Neuron (in vitro differentiated cells): ENCODE results near the gene CAMTA1.

Source experiments
- H2AFZ ChIP-seq: one replicate; pipeline ENCODE4 v1.6.1; 2013; ENCODE audit warnings: low read depth, mild to moderate bottlenecking, inconsistent platforms, low read length, moderate library complexity
- H3K27me3 ChIP-seq: one replicate; pipeline ENCODE4 v1.6.1; 2013; ENCODE audit warnings: low read length; ENCODE audit not compliant: insufficient read depth
- H3K36me3 ChIP-seq: one replicate; pipeline ENCODE4 v1.6.1; 2013; ENCODE audit warnings: low read length; ENCODE audit not compliant: insufficient read depth
- H3K4me1 ChIP-seq: one replicate; pipeline ENCODE4 v1.6.1; 2013; ENCODE audit warnings: low read length; ENCODE audit not compliant: insufficient read depth
- H3K4me3 ChIP-seq: 2 replicates; pipeline ENCODE4 v1.5.1; 2013; ENCODE audit warnings: mild to moderate bottlenecking, low read length, moderate library complexity
- H3K9me3 ChIP-seq: one replicate; pipeline ENCODE4 v1.6.1; 2013; ENCODE audit warnings: low read length

CAMTA1 gene

DNA sequence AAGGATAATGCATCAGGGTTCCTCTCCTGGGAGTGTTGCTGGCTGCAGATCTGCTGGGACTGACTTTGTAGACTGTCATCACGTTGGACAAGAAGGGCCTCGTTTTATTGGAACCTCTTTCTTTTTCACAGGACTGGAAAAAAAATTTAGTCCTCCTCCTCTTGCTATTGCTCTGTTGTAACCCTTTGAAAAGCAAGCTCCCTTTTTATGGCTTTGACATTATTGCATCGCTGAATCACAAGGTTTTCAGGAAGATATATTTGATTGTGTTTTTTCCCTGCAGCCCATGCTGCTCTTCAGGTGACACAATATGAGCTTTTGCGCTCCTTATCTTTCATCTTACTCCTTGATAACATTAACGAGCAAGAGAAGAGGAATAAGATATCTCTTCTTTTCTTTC, 290.9 kb downstream of the CAMTA1 start:
- Histone ChIP-seq H3K36me3 (no peaks in the 10 kb centered on the region), H2AFZ (no peak overlapping the region), H3K27me3 (peaks cover 5% of the 10 kb centered on the region), H3K4me3 (no peak overlapping the region), H3K4me1 (no peaks in the 10 kb centered on the region), H3K9me3 (peaks cover 3% of the 10 kb centered on the region)

- peaks cover 3% of the 10 kb centered on the region for H3K9me3 ChIP-seq
- no peak overlapping the region for H3K4me3 ChIP-seq
- H3K4me1 ChIP-seq = no peaks in the 10 kb centered on the region
- no peaks in the 10 kb centered on the region for H3K36me3 ChIP-seq
- peaks cover 5% of the 10 kb centered on the region for H3K27me3 ChIP-seq
- H2AFZ ChIP-seq = no peak overlapping the region
Observed at GRCh38 chr1:7076572-7076971, 291.3 kb downstream of the CAMTA1 start.

GRCh38 chr1:7077136-7077535, 291.9 kb downstream of the CAMTA1 start:
- Histone ChIP-seq H3K36me3 (no peaks in the 10 kb centered on the region), H2AFZ (no peak overlapping the region), H3K4me1 (no peaks in the 10 kb centered on the region), H3K4me3 (no peak overlapping the region), H3K27me3 (no peaks in the 10 kb centered on the region), H3K9me3 (peaks cover 3% of the 10 kb centered on the region)

- Histone ChIP-seq H3K4me1 (no peaks in the 10 kb centered on the region), H3K9me3 (peaks cover 3% of the 10 kb centered on the region)
Observed at GRCh38 chr1:7077970-7078369, 292.7 kb downstream of the CAMTA1 start.

GRCh38 chr1:7079637-7080036, 294.4 kb downstream of the CAMTA1 start:
- Histone ChIP-seq H3K4me1 (no peaks in the 10 kb centered on the region), H3K9me3 (peaks cover 3% of the 10 kb centered on the region), H3K36me3 (no peaks in the 10 kb centered on the region), H2AFZ (no peak overlapping the region), H3K4me3 (no peak overlapping the region), H3K27me3 (no peaks in the 10 kb centered on the region)

More at GRCh38 chr1:7077970-7078369, 292.7 kb downstream of the CAMTA1 start:
- Histone ChIP-seq H3K27me3 (no peaks in the 10 kb centered on the region), H3K4me3 (no peak overlapping the region), H3K36me3 (no peaks in the 10 kb centered on the region), H2AFZ (no peak overlapping the region)

DNA sequence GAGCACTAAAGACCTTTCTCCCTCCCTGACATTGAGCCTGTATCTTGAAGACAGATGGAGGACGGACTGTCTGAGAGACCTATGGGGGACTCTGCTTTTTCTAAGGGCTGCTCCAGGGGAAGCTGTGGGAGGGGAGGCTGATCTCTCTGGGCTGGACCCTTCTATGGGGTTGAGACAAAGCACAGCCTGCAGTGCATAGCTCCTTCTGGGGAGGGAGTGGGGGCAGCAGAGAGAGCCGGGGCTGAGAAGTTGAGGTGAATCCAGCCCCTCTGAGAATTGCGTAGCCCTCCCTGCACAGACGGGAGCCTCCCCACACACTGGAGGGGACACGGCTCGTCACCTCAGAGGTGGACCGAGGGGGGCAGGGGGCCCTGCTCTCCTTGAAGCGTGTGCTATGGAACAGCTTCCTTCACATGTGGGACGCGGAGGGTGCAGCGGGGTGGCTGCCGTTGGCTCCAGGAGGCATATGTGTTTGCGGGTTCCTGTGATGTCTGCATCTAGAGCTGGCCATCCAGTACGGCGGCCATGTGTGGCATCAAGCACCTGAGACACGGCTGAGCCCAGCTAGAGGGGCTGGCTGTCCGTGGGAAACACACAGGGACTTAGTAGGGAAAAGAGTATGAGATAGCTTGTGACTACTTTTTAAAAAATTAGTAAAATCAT, 299.1 kb downstream of the CAMTA1 start:
- Histone ChIP-seq H3K4me3 (no peak overlapping the region), H2AFZ (no peak overlapping the region), H3K27me3 (no peaks in the 10 kb centered on the region), H3K4me1 (no peaks in the 10 kb centered on the region), H3K36me3 (no peaks in the 10 kb centered on the region), H3K9me3 (no peaks in the 10 kb centered on the region)

- no peak overlapping the region for H2AFZ ChIP-seq
- no peaks in the 10 kb centered on the region for H3K4me1 ChIP-seq
- no peaks in the 10 kb centered on the region for H3K9me3 ChIP-seq
- no peaks in the 10 kb centered on the region for H3K36me3 ChIP-seq
- peaks cover 3% of the 10 kb centered on the region for H3K27me3 ChIP-seq
- no peak overlapping the region for H3K4me3 ChIP-seq
Observed at GRCh38 chr1:7085521-7085920, 300.3 kb downstream of the CAMTA1 start.

- Histone ChIP-seq H3K27me3 (peaks cover 3% of the 10 kb centered on the region), H3K4me1 (no peaks in the 10 kb centered on the region), H3K4me3 (no peak overlapping the region), H2AFZ (no peak overlapping the region), H3K9me3 (no peaks in the 10 kb centered on the region), H3K36me3 (no peaks in the 10 kb centered on the region)
Observed at GRCh38 chr1:7086106-7086505, 300.9 kb downstream of the CAMTA1 start.

GRCh38 chr1:7087888-7088287, 302.6 kb downstream of the CAMTA1 start:
- Histone ChIP-seq H3K4me3 (no peak overlapping the region), H3K9me3 (no peaks in the 10 kb centered on the region), H2AFZ (no peak overlapping the region), H3K36me3 (no peaks in the 10 kb centered on the region), H3K27me3 (peaks cover 7% of the 10 kb centered on the region), H3K4me1 (no peaks in the 10 kb centered on the region)

- Histone ChIP-seq H3K36me3 (no peaks in the 10 kb centered on the region), H3K27me3 (peaks cover 7% of the 10 kb centered on the region), H3K4me1 (no peaks in the 10 kb centered on the region), H2AFZ (no peak overlapping the region), H3K4me3 (no peak overlapping the region), H3K9me3 (no peaks in the 10 kb centered on the region)
Observed at GRCh38 chr1:7089497-7089896, 304.2 kb downstream of the CAMTA1 start.

DNA sequence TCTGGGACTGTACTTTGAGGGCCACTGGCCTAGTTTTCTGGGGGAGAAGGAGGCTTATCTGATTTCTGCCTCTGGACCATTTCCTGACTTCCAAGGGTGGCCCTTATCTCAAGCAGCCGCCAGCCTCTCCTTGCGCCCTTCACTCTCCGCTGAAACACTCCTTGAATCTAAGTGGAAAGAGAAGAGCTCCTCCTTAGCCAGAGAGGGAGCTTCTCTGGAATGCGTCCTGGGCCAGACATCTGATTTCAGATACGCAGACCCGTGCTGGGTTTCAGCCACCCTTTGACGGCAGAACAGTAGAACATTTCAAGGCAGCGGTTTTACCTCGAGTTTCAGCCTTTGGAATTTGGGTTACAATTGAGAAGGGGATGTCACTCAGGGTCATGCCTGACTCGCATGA, 308.0 kb downstream of the CAMTA1 start:
- H3K4me3 ChIP-seq = no peak overlapping the region
- H3K36me3 ChIP-seq = no peaks in the 10 kb centered on the region
- no peak overlapping the region for H2AFZ ChIP-seq
- H3K9me3 ChIP-seq = no peaks in the 10 kb centered on the region
- no peaks in the 10 kb centered on the region for H3K4me1 ChIP-seq
- peaks cover 22% of the 10 kb centered on the region for H3K27me3 ChIP-seq

- Histone ChIP-seq H3K4me1 (no peaks in the 10 kb centered on the region), H3K9me3 (no peaks in the 10 kb centered on the region), H2AFZ (no peak overlapping the region), H3K27me3 (peaks cover 22% of the 10 kb centered on the region), H3K36me3 (no peaks in the 10 kb centered on the region), H3K4me3 (no peak overlapping the region)
Observed at GRCh38 chr1:7094086-7094485, 308.8 kb downstream of the CAMTA1 start.

- no peak overlapping the region for H2AFZ ChIP-seq
- H3K4me1 ChIP-seq = no peaks in the 10 kb centered on the region
- H3K27me3 ChIP-seq = peaks cover 21% of the 10 kb centered on the region
- H3K4me3 ChIP-seq = no peak overlapping the region
- H3K9me3 ChIP-seq = no peaks in the 10 kb centered on the region
- no peaks in the 10 kb centered on the region for H3K36me3 ChIP-seq
Observed at GRCh38 chr1:7094509-7094908, 309.3 kb downstream of the CAMTA1 start.

- Histone ChIP-seq H3K4me3 (no peak overlapping the region), H3K36me3 (no peaks in the 10 kb centered on the region), H2AFZ (no peak overlapping the region), H3K27me3 (peaks cover 26% of the 10 kb centered on the region), H3K9me3 (no peaks in the 10 kb centered on the region), H3K4me1 (no peaks in the 10 kb centered on the region)
Observed at GRCh38 chr1:7095343-7095964, 310.2 kb downstream of the CAMTA1 start.
